GM23338 (cell line): ENCODE results near the gene SRGAP2C.
"Not testable (repeated sequence)": the region's sequence is repeated elsewhere in the genome, so short reads cannot be mapped to it uniquely, and the experiment has no call there.

ENCODE experiments used
- CREB1 ChIP-seq: fragments of 250-450 bp; sonication (Bioruptor Pico); IDR thresholded peaks from 2 replicates; pipeline ENCODE4 v1.5.0; 2020; ENCODE audit warnings: low read depth, mild to moderate bottlenecking, moderate library complexity
- EZH2 ChIP-seq: fragments of 200-600 bp; sonication (generic); IDR thresholded peaks from one replicate; pipeline ENCODE4 v1.8.0; 2017; ENCODE audit warnings: antibody characterized with exemption, mild to moderate bottlenecking, low read depth; ENCODE audit not compliant: unreplicated experiment
- EZH2phosphoT487 ChIP-seq: fragments of 200-600 bp; sonication (generic); IDR thresholded peaks from one replicate; pipeline ENCODE4 v1.8.1; 2018; ENCODE audit warnings: antibody characterized with exemption; ENCODE audit not compliant: unreplicated experiment
- JUNB ChIP-seq: IDR thresholded peaks from one replicate; pipeline ENCODE4 v1.6.1; 2016; ENCODE audit warnings: antibody characterized with exemption; ENCODE audit not compliant: unreplicated experiment
- POLR2AphosphoS5 ChIP-seq: IDR thresholded peaks from 2 replicates; pipeline ENCODE4 v1.6.1; 2016; ENCODE audit warnings: antibody characterized with exemption, low read depth
- STAT1 ChIP-seq: IDR thresholded peaks from one replicate; pipeline ENCODE4 v1.6.1; 2016; ENCODE audit warnings: antibody characterized with exemption; ENCODE audit not compliant: unreplicated experiment
- ZNF331 ChIP-seq: fragments of 250-450 bp; sonication (Bioruptor Pico); IDR thresholded peaks from 2 replicates; pipeline ENCODE4 v1.5.0; 2020; ENCODE audit warnings: low read depth, mild to moderate bottlenecking, moderate library complexity
- TF ChIP-seq, protein P1 (sequence below): IDR thresholded peaks from one replicate; pipeline ENCODE4 v1.6.1; 2018; ENCODE audit warnings: antibody characterized with exemption; ENCODE audit not compliant: unreplicated experiment
- TF ChIP-seq, protein P2 (sequence below), 2 experiments: fragments of 200-600 bp in 1 of 2; sonication (generic) in 1 of 2; conservative IDR thresholded peaks; 2 replicates each; pipeline versions ENCODE4 v1.5.1 to v1.6.1; 2016 to 2017; ENCODE audit warnings: antibody characterized with exemption in 2 of 2, low read depth in 2 of 2, mild to moderate bottlenecking in 2 of 2, moderate library complexity in 1 of 2
- TF ChIP-seq, protein P3 (sequence below): IDR thresholded peaks from 2 replicates; pipeline ENCODE4 v1.6.1; 2016; ENCODE audit warnings: antibody characterized with exemption

DNA sequence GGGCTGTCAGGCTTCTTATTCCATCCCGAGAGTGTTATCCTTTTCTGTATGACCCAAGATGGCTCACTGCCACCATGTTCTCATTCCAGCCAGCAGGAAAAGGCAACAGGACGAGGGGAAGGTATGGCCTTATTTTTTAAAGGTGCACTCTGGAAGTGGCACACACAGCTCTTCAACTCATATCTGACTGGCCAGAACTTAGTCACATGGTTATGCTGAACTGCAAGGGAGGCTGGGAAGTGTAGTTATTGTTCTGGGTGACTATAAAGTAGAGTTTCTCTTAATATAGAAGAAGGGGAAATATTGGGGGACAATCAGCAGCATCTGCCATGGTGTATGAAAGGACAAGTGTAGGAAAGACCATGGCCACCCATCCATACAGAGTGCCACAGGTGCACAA lies 107.8 kb downstream of the SRGAP2C start:
- not testable (repeated sequence) for TF ChIP-seq CREB1 (CRISPR knock-in tag); EZH2phosphoT487; EZH2; POLR2AphosphoS5; JUNB; STAT1; ZNF331 (CRISPR knock-in tag)
- TF ChIP-seq, protein P1, sequence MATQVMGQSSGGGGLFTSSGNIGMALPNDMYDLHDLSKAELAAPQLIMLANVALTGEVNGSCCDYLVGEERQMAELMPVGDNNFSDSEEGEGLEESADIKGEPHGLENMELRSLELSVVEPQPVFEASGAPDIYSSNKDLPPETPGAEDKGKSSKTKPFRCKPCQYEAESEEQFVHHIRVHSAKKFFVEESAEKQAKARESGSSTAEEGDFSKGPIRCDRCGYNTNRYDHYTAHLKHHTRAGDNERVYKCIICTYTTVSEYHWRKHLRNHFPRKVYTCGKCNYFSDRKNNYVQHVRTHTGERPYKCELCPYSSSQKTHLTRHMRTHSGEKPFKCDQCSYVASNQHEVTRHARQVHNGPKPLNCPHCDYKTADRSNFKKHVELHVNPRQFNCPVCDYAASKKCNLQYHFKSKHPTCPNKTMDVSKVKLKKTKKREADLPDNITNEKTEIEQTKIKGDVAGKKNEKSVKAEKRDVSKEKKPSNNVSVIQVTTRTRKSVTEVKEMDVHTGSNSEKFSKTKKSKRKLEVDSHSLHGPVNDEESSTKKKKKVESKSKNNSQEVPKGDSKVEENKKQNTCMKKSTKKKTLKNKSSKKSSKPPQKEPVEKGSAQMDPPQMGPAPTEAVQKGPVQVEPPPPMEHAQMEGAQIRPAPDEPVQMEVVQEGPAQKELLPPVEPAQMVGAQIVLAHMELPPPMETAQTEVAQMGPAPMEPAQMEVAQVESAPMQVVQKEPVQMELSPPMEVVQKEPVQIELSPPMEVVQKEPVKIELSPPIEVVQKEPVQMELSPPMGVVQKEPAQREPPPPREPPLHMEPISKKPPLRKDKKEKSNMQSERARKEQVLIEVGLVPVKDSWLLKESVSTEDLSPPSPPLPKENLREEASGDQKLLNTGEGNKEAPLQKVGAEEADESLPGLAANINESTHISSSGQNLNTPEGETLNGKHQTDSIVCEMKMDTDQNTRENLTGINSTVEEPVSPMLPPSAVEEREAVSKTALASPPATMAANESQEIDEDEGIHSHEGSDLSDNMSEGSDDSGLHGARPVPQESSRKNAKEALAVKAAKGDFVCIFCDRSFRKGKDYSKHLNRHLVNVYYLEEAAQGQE: not testable (repeated sequence)
- TF ChIP-seq, protein P2, sequence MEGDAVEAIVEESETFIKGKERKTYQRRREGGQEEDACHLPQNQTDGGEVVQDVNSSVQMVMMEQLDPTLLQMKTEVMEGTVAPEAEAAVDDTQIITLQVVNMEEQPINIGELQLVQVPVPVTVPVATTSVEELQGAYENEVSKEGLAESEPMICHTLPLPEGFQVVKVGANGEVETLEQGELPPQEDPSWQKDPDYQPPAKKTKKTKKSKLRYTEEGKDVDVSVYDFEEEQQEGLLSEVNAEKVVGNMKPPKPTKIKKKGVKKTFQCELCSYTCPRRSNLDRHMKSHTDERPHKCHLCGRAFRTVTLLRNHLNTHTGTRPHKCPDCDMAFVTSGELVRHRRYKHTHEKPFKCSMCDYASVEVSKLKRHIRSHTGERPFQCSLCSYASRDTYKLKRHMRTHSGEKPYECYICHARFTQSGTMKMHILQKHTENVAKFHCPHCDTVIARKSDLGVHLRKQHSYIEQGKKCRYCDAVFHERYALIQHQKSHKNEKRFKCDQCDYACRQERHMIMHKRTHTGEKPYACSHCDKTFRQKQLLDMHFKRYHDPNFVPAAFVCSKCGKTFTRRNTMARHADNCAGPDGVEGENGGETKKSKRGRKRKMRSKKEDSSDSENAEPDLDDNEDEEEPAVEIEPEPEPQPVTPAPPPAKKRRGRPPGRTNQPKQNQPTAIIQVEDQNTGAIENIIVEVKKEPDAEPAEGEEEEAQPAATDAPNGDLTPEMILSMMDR (conservative IDR thresholded peaks at IDR 0.05; ENCODE audit: low read depth in 2 of 2): not testable (repeated sequence)
- TF ChIP-seq, protein P3, sequence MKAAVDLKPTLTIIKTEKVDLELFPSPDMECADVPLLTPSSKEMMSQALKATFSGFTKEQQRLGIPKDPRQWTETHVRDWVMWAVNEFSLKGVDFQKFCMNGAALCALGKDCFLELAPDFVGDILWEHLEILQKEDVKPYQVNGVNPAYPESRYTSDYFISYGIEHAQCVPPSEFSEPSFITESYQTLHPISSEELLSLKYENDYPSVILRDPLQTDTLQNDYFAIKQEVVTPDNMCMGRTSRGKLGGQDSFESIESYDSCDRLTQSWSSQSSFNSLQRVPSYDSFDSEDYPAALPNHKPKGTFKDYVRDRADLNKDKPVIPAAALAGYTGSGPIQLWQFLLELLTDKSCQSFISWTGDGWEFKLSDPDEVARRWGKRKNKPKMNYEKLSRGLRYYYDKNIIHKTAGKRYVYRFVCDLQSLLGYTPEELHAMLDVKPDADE: not testable (repeated sequence)
